ENCODE measurements around the gene C4orf51.

The C4orf51 gene

GRCh38 chr4:145709843-145710242, 29.9 kb downstream of the C4orf51 start:
- no peak for DNase-seq (ENCODE audit: low spot score)

GRCh38 chr4:145716200-145716599, 36.3 kb downstream of the C4orf51 start:
- no peak for DNase-seq (ENCODE audit: low spot score)

GRCh38 chr4:145716661-145717200, 36.8 kb downstream of the C4orf51 start:
- DNase-seq (ENCODE audit: low spot score) = no peak

GRCh38 chr4:145719752-145720624, 40.0 kb downstream of the C4orf51 start:
- no peak for DNase-seq (ENCODE audit: low spot score)

GRCh38 chr4:145720656-145721055, 40.7 kb downstream of the C4orf51 start:
- no peak for DNase-seq (ENCODE audit: low spot score)

GRCh38 chr4:145722561-145722960, 42.6 kb downstream of the C4orf51 start:
- no peak for DNase-seq (ENCODE audit: low spot score)

GRCh38 chr4:145723336-145723735, 43.4 kb downstream of the C4orf51 start:
- DNase-seq (ENCODE audit: low spot score) = no peak

GRCh38 chr4:145730026-145730425, 50.1 kb downstream of the C4orf51 start:
- no peak for DNase-seq (ENCODE audit: low spot score)

GRCh38 chr4:145731028-145731427, 51.1 kb downstream of the C4orf51 start:
- peak; percentile 24 for DNase-seq (ENCODE audit: low spot score)

- peak; percentile 24 for DNase-seq (ENCODE audit: low spot score)
These were observed 52.3 kb downstream of the C4orf51 start for GRCh38 chr4:145732001-145732815.

GRCh38 chr4:145732895-145733880, 53.2 kb downstream of the C4orf51 start:
- DNase-seq (ENCODE audit: low spot score) = peak; percentile 86

GRCh38 chr4:145734031-145734430, 54.1 kb downstream of the C4orf51 start:
- DNase-seq (ENCODE audit: low spot score) = peak; percentile 11

GRCh38 chr4:145734576-145735346, 54.8 kb downstream of the C4orf51 start:
- peak; percentile 19 for DNase-seq (ENCODE audit: low spot score)

GRCh38 chr4:145735347-145735675, 55.4 kb downstream of the C4orf51 start:
- DNase-seq (ENCODE audit: low spot score) = no peak

- DNase-seq (ENCODE audit: low spot score) = no peak
These were observed 55.9 kb downstream of the C4orf51 start for GRCh38 chr4:145735827-145736226.

- DNase-seq (ENCODE audit: low spot score) = no peak
These were observed 56.4 kb downstream of the C4orf51 start for GRCh38 chr4:145736241-145736831.

GRCh38 chr4:145739845-145740244, 59.9 kb downstream of the C4orf51 start:
- no peak for DNase-seq (ENCODE audit: low spot score)

- DNase-seq (ENCODE audit: low spot score) = no peak
These were observed 60.9 kb downstream of the C4orf51 start for GRCh38 chr4:145740806-145741205.

GRCh38 chr4:145743641-145744040, 63.7 kb downstream of the C4orf51 start:
- no peak for DNase-seq (ENCODE audit: low spot score)

GRCh38 chr4:145755802-145756201, 75.9 kb downstream of the C4orf51 start:
- peak; percentile 27 for DNase-seq (ENCODE audit: low spot score)
